GM13977 (cell line): ENCODE results near the gene NOTCH2NLA.
"Not testable (repeated sequence)": the region's sequence is repeated elsewhere in the genome, so short reads cannot be mapped to it uniquely, and the experiment has no call there.

Source experiments
- DNase-seq: peaks from one replicate; pipeline ENCODE4 v3.0.0; 2012; ENCODE audit warnings: low spot score
- in situ Hi-C: fragments of 300-500 bp; cut with MboI; formaldehyde crosslinking; loops from one replicate; pipeline ENCODE4 v1.12.0; 2022; ENCODE audit warnings: low sequenced_read_pairs, low pct_unique_long_range_greater_than_20kb, mixed read lengths, inconsistent platforms; ENCODE audit not compliant: unreplicated experiment

Gene NOTCH2NLA

GRCh38 chr1:146228710-146229477 lies at the start of gene NOTCH2NLA:
TSS of gene NOTCH2NLA (minus strand) at chr1:146229021. CDS start at chr1:146189337, 39,684 bp downstream.
- in situ Hi-C loops, DNase-seq: not testable (repeated sequence)

GRCh38 chr1:146278346-146278745 lies 49.5 kb upstream of the NOTCH2NLA start:
- DNase-seq, in situ Hi-C loops: not testable (repeated sequence)

GRCh38 chr1:146277087-146277486 lies 48.3 kb upstream of the NOTCH2NLA start:
- DNase-seq, in situ Hi-C loops: not testable (repeated sequence)

- in situ Hi-C loops, DNase-seq: not testable (repeated sequence)
These were observed 45.3 kb upstream of the NOTCH2NLA start for GRCh38 chr1:146274083-146274482.

- DNase-seq, in situ Hi-C loops: not testable (repeated sequence)
These were observed 44.4 kb upstream of the NOTCH2NLA start for GRCh38 chr1:146273194-146273593.

GRCh38 chr1:146272734-146273133 lies 43.9 kb upstream of the NOTCH2NLA start:
- in situ Hi-C loops, DNase-seq: not testable (repeated sequence)

DNA sequence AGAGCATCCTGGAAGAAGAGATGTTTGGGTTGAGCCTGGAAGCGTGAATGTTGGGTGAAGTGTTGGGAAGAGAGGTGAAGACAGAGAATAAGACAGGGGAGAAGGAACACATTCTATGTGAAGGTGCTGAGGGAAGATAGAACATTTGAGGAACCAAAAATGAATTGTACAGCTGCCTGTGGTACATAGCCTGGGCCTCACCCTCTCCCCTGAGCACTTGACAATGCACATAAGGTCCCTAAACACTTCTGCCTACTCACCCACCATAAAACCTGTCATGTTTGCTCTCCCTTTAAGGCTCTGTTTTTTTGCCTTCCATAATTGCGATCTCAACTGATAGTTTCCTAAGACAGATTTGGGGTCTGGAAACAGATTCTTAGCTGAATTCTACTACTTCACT lies 43.2 kb upstream of the NOTCH2NLA start:
- DNase-seq, in situ Hi-C loops: not testable (repeated sequence)

GRCh38 chr1:146270129-146270528 lies 41.3 kb upstream of the NOTCH2NLA start:
- in situ Hi-C loops, result not testable (repeated sequence)

GRCh38 chr1:146266179-146266748 lies 37.4 kb upstream of the NOTCH2NLA start:
- DNase-seq, result not testable (repeated sequence)

More at GRCh38 chr1:146270129-146270528, 41.3 kb upstream of the NOTCH2NLA start:
- DNase-seq, result not testable (repeated sequence)

DNA sequence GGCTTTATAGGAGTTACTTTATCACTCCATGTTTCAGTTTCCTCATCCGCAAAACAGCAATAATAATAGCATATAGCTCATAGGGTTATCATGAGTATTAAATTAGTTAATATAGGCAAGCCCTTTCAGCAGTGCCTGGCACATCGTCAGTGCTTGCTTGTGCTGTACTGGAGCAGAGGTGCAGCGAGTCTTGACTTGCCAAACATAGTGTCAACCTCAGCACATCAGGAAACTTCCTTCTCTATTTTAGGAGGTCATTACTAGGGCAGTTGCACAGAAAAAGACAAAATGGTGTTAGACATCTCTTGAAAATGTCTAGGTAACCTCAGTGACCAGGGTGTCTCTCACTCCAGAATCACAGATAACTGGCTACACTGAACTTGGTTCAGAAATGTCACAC lies 35.9 kb upstream of the NOTCH2NLA start:
- DNase-seq, in situ Hi-C loops: not testable (repeated sequence)

More at GRCh38 chr1:146266179-146266748, 37.4 kb upstream of the NOTCH2NLA start:
- in situ Hi-C loops, result not testable (repeated sequence)

DNA sequence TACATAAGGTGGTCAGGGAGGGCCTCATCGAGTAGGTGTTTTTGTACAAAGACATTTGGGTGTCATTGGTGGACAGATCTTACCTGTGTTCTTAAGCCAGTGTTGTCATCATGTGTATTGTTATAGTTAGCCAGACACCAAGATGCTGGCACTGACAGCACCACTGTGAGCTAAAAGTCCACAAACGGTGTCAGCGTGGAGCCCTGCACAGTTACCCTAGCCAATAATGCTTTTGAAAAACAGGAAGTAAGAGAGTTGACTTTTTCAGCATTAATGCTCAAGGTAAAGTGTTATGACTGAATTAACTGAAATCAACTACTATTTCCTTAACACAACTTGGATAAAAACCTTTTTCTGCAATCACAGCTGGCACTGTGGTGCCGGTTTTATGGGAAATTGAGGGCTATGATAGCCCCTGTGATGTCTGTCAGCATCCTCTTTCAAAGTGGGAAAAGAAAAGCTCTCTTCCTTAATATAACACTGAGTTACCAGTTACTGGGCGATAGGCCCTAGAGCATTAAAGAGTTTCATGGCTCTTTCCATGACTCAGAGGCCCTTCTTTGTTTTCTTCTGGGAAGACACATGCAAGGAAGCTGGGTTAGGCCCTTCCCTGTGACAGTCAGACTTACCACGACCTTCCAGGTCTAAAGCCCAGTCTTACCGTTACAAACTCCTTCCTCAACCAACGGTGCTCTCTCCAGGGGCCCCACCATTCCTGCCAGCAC lies 31.3 kb upstream of the NOTCH2NLA start:
- DNase-seq, in situ Hi-C loops: not testable (repeated sequence)

DNA sequence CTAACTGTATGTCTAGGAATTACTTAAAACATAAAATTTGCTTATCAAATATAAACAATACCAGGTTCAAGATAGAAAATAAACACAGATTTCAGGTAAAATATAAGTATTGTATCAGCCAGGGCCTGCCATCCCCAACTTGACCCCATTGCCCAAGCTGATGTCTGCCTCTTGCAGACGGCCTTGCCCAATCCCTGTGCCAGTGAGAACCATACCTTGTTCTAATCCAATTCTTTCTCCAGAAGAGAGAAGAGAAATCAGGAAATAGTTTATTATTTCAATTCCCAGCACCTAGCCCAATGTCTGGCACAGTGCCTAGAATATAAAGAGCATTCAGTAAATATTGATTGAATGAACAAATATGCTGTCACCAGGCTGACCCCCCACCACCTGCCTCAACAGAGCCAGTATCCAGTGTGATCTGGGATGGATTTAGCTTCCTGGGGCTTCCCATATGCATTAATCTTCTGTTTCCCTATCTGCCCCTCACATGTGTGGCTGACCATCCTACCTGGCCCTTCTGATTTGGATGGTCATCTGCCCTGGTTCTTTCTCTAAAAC lies 29.3 kb upstream of the NOTCH2NLA start:
- in situ Hi-C loops, DNase-seq: not testable (repeated sequence)

GRCh38 chr1:146254569-146255197 lies 25.9 kb upstream of the NOTCH2NLA start:
- in situ Hi-C loops, DNase-seq: not testable (repeated sequence)

- DNase-seq, in situ Hi-C loops: not testable (repeated sequence)
These were observed 24.5 kb upstream of the NOTCH2NLA start for GRCh38 chr1:146253249-146253855.

DNA sequence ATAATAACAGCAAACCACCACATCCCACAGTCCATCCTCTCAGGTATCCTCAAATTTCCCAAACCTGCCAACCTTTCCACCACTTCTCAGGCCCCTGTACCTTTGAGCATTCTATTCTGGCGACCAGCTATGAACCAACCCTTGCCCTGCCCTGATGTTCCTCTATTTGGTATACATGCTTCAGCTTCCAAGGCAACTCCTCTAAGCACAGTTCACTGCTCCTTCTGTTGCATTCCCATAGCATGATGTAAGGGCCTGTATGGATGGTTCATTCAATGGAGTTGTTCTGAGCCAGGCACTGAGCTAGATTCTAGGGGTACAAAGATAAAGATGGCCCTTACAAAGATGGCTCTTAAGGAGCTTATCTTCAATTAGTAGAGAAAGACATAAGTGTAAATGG lies 22.7 kb upstream of the NOTCH2NLA start:
- DNase-seq, in situ Hi-C loops: not testable (repeated sequence)

GRCh38 chr1:146248643-146249042 lies 19.8 kb upstream of the NOTCH2NLA start:
- in situ Hi-C loops, DNase-seq: not testable (repeated sequence)

GRCh38 chr1:146236626-146237025 lies 7.8 kb upstream of the NOTCH2NLA start:
- in situ Hi-C loops, DNase-seq: not testable (repeated sequence)
